GM12878 (cell line): ENCODE data around the gene EPHA10. TPM values are rescaled to one million over a fixed set of nuclear protein-coding genes. Genes with fewer than 3 reads are reported as not detected.
A peak's percentile ranks its signal among the peaks of the same experiment; 100 is the strongest.

ENCODE experiments used
- ATF3 ChIP-seq: IDR thresholded peaks from 2 replicates; pipeline ENCODE4 v1.6.1; 2011; ENCODE audit warnings: low read depth, mild to moderate bottlenecking, low read length, moderate library complexity, borderline replicate concordance; ENCODE audit errors: extremely low read depth
- BHLHE40 ChIP-seq, 2 experiments: fragments of 450-650 bp in 1 of 2; IDR thresholded peaks; 2 replicates each; pipeline ENCODE4 v1.6.1; 2011 to 2017; ENCODE audit warnings: low read depth in 2 of 2, borderline replicate concordance in 1 of 2, improper control_type of control experiment in 1 of 2, low read length in 1 of 2, mild to moderate bottlenecking in 1 of 2
- E4F1 ChIP-seq: fragments of 450-650 bp; IDR thresholded peaks from 2 replicates; pipeline ENCODE4 v1.6.1; 2018; ENCODE audit warnings: borderline replicate concordance, mild to moderate bottlenecking; ENCODE audit not compliant: partially characterized antibody
- ETV6 ChIP-seq, 2 experiments: fragments of 450-650 bp in 1 of 2; IDR thresholded peaks in 1 of 2; conservative IDR thresholded peaks in 1 of 2; 2 replicates each; pipeline ENCODE4 v1.6.1; 2014; ENCODE audit warnings: antibody characterized with exemption in 1 of 2, borderline replicate concordance in 1 of 2, low read depth in 1 of 2, mild to moderate bottlenecking in 1 of 2, moderate library complexity in 1 of 2
- MEF2B ChIP-seq: fragments of 450-650 bp; IDR thresholded peaks from 2 replicates; pipeline ENCODE4 v1.6.1; 2018; ENCODE audit warnings: mild to moderate bottlenecking, moderate library complexity; ENCODE audit not compliant: partially characterized antibody, poor library complexity, severe bottlenecking
- MXI1 ChIP-seq: fragments of 150-350 bp; IDR thresholded peaks from 2 replicates; pipeline ENCODE4 v1.6.1; 2011; ENCODE audit warnings: low read depth, mild to moderate bottlenecking, inconsistent platforms, low read length, improper control_type of control experiment
- NFXL1 ChIP-seq: fragments of 450-650 bp; IDR thresholded peaks from 2 replicates; pipeline ENCODE4 v1.6.1; 2017; ENCODE audit warnings: antibody characterized with exemption, mild to moderate bottlenecking, borderline replicate concordance
- NRF1 ChIP-seq: conservative IDR thresholded peaks from 2 replicates; pipeline ENCODE4 v1.6.1; 2011; ENCODE audit warnings: mild to moderate bottlenecking, low read depth, low read length, improper control_type of control experiment
- PAX8 ChIP-seq: fragments of 450-650 bp; IDR thresholded peaks from 2 replicates; pipeline ENCODE4 v1.6.1; 2017; ENCODE audit warnings: mild to moderate bottlenecking, moderate library complexity
- PBX3 ChIP-seq: IDR thresholded peaks from 2 replicates; pipeline ENCODE4 v1.6.1; 2011; ENCODE audit warnings: mild to moderate bottlenecking, low read depth, low read length, moderate library complexity; ENCODE audit not compliant: insufficient replicate concordance
- PML ChIP-seq: IDR thresholded peaks from 2 replicates; pipeline ENCODE4 v1.6.1; 2012; ENCODE audit warnings: low read length, inconsistent platforms
- POLR2A ChIP-seq: IDR thresholded peaks from 2 replicates; pipeline ENCODE4 v1.6.1; 2011; ENCODE audit warnings: low read depth, mild to moderate bottlenecking, low read length
- RELB ChIP-seq: fragments of 450-650 bp; IDR thresholded peaks from 2 replicates; pipeline ENCODE4 v1.6.1; 2017; ENCODE audit warnings: low read depth, mild to moderate bottlenecking, moderate library complexity
- SIN3A ChIP-seq: IDR thresholded peaks from 2 replicates; pipeline ENCODE4 v1.6.1; 2012; ENCODE audit warnings: low read depth, low read length, improper control_type of control experiment
- SMARCA5 ChIP-seq: fragments of 450-650 bp; IDR thresholded peaks from 2 replicates; pipeline ENCODE4 v1.6.1; 2017; ENCODE audit warnings: mild to moderate bottlenecking
- SMC3 ChIP-seq: IDR thresholded peaks from 2 replicates; pipeline ENCODE4 v1.6.1; 2011; ENCODE audit warnings: low read length, improper control_type of control experiment, borderline replicate concordance
- SP1 ChIP-seq: IDR thresholded peaks from one replicate; pipeline ENCODE4 v1.6.1; 2011; ENCODE audit warnings: low read depth, low read length
- TBL1XR1 ChIP-seq: IDR thresholded peaks from 2 replicates; pipeline ENCODE4 v1.6.1; 2012; ENCODE audit warnings: low read depth, low read length, improper control_type of control experiment
- ZNF687 ChIP-seq: fragments of 450-650 bp; IDR thresholded peaks from 2 replicates; pipeline ENCODE4 v1.6.1; 2017; ENCODE audit warnings: mild to moderate bottlenecking, moderate library complexity
- polyA plus RNA-seq, 11 experiments: library from polyadenylated mRNA; depleted of rRNA in 4 of 11; unstranded in 6 of 11; stranded (reverse) in 5 of 11; fragments of >200 nt; fragmentation: Nextera tagmentation in 4 of 11; fragmentation: Illumina TruSeq in 1 of 11; extraction: Ambion mirVana in 4 of 11; extraction: Trizol in 1 of 11; gene quantifications; 1 replicate in 1 of 11; 2 replicates in 10 of 11; pipeline versions ENCODE4 v1.2.1 to v1.2.3, GENCODE V29; 2011 to 2016; ENCODE audit warnings: inconsistent platforms in 2 of 11, missing spikeins in 2 of 11, low read depth in 1 of 11
- total RNA-seq, 4 experiments: library from RNA; depleted of rRNA in 3 of 4; stranded (reverse); fragments of >200 nt in 3 of 4; fragmentation: Illumina TruSeq in 1 of 4; extraction: Trizol in 1 of 4; gene quantifications; 2 replicates each; pipeline versions ENCODE4 v1.2.1 to v1.2.3, GENCODE V29; 2013 to 2021

EPHA10 gene
- total and polyA plus RNA-seq, 10 of the 15 experiments (the other 5 are each of a cell fraction or from before 2014, with no cell fraction given) = 0.05 to 0.06 TPM; not detected in 8

- TF ChIP-seq ATF3 (no peak), PBX3 (no peak), SMARCA5 (0 out of 2 replicates have a peak, but pooled peaks have one; percentile 76), NFXL1 (no peak), PAX8 (no peak), ETV6 (conservative IDR thresholded peaks at IDR 0.05 in 1 of 2, IDR thresholded peaks at IDR 0.05 in 1 of 2; ENCODE audit: borderline replicate concordance in 1 of 2, low read depth in 1 of 2) (no peak), POLR2A (peak; percentile 98), SP1 (peak; percentile 49), TBL1XR1 (no peak), SMC3 (no peak), SIN3A (peak; percentile 75), E4F1 (peak; percentile 59), ZNF687 (0 out of 2 replicates have a peak, but pooled peaks have one; percentile 40), RELB (peak; percentile 66), NRF1 (no peak), PML (no peak; the same call in 1 of the 2 replicates), MEF2B (peak; percentile 35), MXI1 (peak; percentile 16), BHLHE40 (IDR thresholded peaks at IDR 0.05; ENCODE audit: borderline replicate concordance in 1 of 2, low read depth in 2 of 2, low read length in 1 of 2) (peak; percentile 6 to 30; a peak in 2 of 4 replicates)
Measured at GRCh38 chr1:37807555-37808368, 42.8 kb upstream of the EPHA10 start, which contains the start of the genes C1orf122 and YRDC (continued).
